Esophagus muscularis mucosa (tissue), 4 donors: Measurements from ENCODE around the gene NFKBIL1.

Experiments
- CTCF ChIP-seq, 3 experiments: fragments of 200-600 bp in 2 of 3; fragments of 450-650 bp in 1 of 3; sonication (generic) in 2 of 3; IDR thresholded peaks; one replicate each; pipeline ENCODE4 v1.5.1; 2017 to 2019; ENCODE audit warnings: antibody characterized with exemption in 3 of 3, mild to moderate bottlenecking in 2 of 3, moderate library complexity in 1 of 3
- EP300 ChIP-seq: sonication (generic); formaldehyde crosslinking; IDR thresholded peaks from one replicate; pipeline ENCODE4 v1.6.1; 2017; ENCODE audit warnings: antibody characterized with exemption
- POLR2A ChIP-seq: fragments of 450-650 bp; IDR thresholded peaks from one replicate; pipeline ENCODE4 v1.6.1; 2017; ENCODE audit warnings: antibody characterized with exemption, moderate library complexity, mild to moderate bottlenecking, low read depth
- POLR2AphosphoS5 ChIP-seq, 2 donors: sonication (generic); formaldehyde crosslinking; IDR thresholded peaks; one replicate each; pipeline ENCODE4 v1.6.1; 2017; ENCODE audit warnings: antibody characterized with exemption in 2 of 2

GRCh38 chr6:31556307-31556706 lies 8.9 kb downstream of the NFKBIL1 start:
- TF ChIP-seq POLR2A (no peak), CTCF (IDR thresholded peaks at IDR 0.05) (no peak), EP300 (no peak), POLR2AphosphoS5 (IDR thresholded peaks at IDR 0.05) (no peak)
